GM23338 (cell line): ENCODE results near the gene TMEM174. TPM values are rescaled to one million over a fixed set of nuclear protein-coding genes. Genes with fewer than 3 reads are reported as not detected.

Experiments
- ATAC-seq: fragments of 200-7000 bp; cut with Tn5 transposase; 3 replicates; pipeline ENCODE4 v1.9.1; 2020
- DNase-seq: peaks from one replicate; pipeline ENCODE4 v3.0.0-alpha.2; 2015; ENCODE audit warnings: low spot score
- H2AFZ ChIP-seq: fragments of 200-600 bp; sonication (generic); 2 replicates; pipeline ENCODE4 v1.8.0; 2016; ENCODE audit warnings: antibody characterized with exemption, mild to moderate bottlenecking, moderate library complexity
- H3F3A ChIP-seq: fragments of 200-600 bp; sonication (generic); replicated peaks from 2 replicates; pipeline ENCODE4 v1.8.0; 2017; ENCODE audit warnings: antibody characterized with exemption, mixed run types, low read depth
- H3K27ac ChIP-seq: fragments of 200-600 bp; sonication (generic); 2 replicates; pipeline ENCODE4 v1.6.1; 2016; ENCODE audit warnings: low read depth
- H3K27me3 ChIP-seq: fragments of 200-600 bp; sonication (generic); 2 replicates; pipeline ENCODE4 v1.8.0; 2016; ENCODE audit warnings: mild to moderate bottlenecking, mixed run types, moderate library complexity; ENCODE audit not compliant: insufficient read depth
- H3K36me3 ChIP-seq: fragments of 200-600 bp; sonication (generic); 2 replicates; pipeline ENCODE4 v1.8.0; 2016; ENCODE audit warnings: mild to moderate bottlenecking; ENCODE audit not compliant: insufficient read depth
- H3K4me1 ChIP-seq: fragments of 200-600 bp; sonication (generic); 2 replicates; pipeline ENCODE4 v1.8.0; 2016; ENCODE audit warnings: mild to moderate bottlenecking, moderate library complexity; ENCODE audit not compliant: insufficient read depth
- H3K4me2 ChIP-seq: fragments of 200-600 bp; sonication (generic); 2 replicates; pipeline ENCODE4 v1.7.1; 2017; ENCODE audit warnings: mixed run types
- H3K4me3 ChIP-seq: fragments of 200-600 bp; sonication (generic); 2 replicates; pipeline ENCODE4 v1.6.1; 2016; ENCODE audit warnings: mixed run types
- H3K79me2 ChIP-seq: fragments of 200-600 bp; sonication (generic); replicated peaks from 2 replicates; pipeline ENCODE4 v1.8.0; 2017; ENCODE audit warnings: mild to moderate bottlenecking; ENCODE audit not compliant: insufficient read depth
- H3K9me2 ChIP-seq: fragments of 200-600 bp; sonication (generic); 2 replicates; pipeline ENCODE4 v1.8.0; 2017; ENCODE audit not compliant: insufficient read depth
- H4K20me1 ChIP-seq: fragments of 200-600 bp; sonication (generic); replicated peaks from 2 replicates; pipeline ENCODE4 v1.8.0; 2017; ENCODE audit warnings: mild to moderate bottlenecking; ENCODE audit not compliant: insufficient read depth
- H3K27ac Mint-ChIP-seq: 2 replicates; pipeline ENCODE4 v1.8.0; 2020; ENCODE audit warnings: inconsistent platforms, mild to moderate bottlenecking, moderate library complexity, mixed read lengths
- H3K27me3 Mint-ChIP-seq: 3 replicates; pipeline ENCODE4 v1.8.0; 2022; ENCODE audit warnings: low read depth, mild to moderate bottlenecking, moderate library complexity, mixed read lengths, inconsistent platforms; ENCODE audit not compliant: insufficient read depth, poor library complexity
- H3K36me3 Mint-ChIP-seq: 3 replicates; pipeline ENCODE4 v1.8.0; 2021; ENCODE audit warnings: low read depth, mild to moderate bottlenecking, inconsistent platforms, moderate library complexity, mixed read lengths
- H3K4me1 Mint-ChIP-seq: 3 replicates; pipeline ENCODE4 v1.8.0; 2020; ENCODE audit warnings: mild to moderate bottlenecking, inconsistent platforms, mixed read lengths
- H3K4me3 Mint-ChIP-seq: 3 replicates; pipeline ENCODE4 v1.8.0; 2021; ENCODE audit warnings: moderate library complexity, mild to moderate bottlenecking, inconsistent platforms, mixed read lengths
- H3K9me3 Mint-ChIP-seq: 3 replicates; pipeline ENCODE4 v1.8.0; 2020; ENCODE audit warnings: moderate library complexity, mild to moderate bottlenecking, inconsistent platforms, mixed read lengths
- CREB1 ChIP-seq: fragments of 250-450 bp; sonication (Bioruptor Pico); IDR thresholded peaks from 2 replicates; pipeline ENCODE4 v1.5.0; 2020; ENCODE audit warnings: low read depth, mild to moderate bottlenecking, moderate library complexity
- CTCF ChIP-seq, 2 experiments: fragments of 200-600 bp in 1 of 2; sonication (generic) in 1 of 2; conservative IDR thresholded peaks; 2 replicates each; pipeline versions ENCODE4 v1.5.1 to v1.6.1; 2016 to 2017; ENCODE audit warnings: antibody characterized with exemption in 2 of 2, low read depth in 2 of 2, mild to moderate bottlenecking in 2 of 2, moderate library complexity in 1 of 2
- ETS1 ChIP-seq: IDR thresholded peaks from 2 replicates; pipeline ENCODE4 v1.6.1; 2016; ENCODE audit warnings: antibody characterized with exemption
- EZH2 ChIP-seq: fragments of 200-600 bp; sonication (generic); IDR thresholded peaks from one replicate; pipeline ENCODE4 v1.8.0; 2017; ENCODE audit warnings: antibody characterized with exemption, mild to moderate bottlenecking, low read depth; ENCODE audit not compliant: unreplicated experiment
- EZH2phosphoT487 ChIP-seq: fragments of 200-600 bp; sonication (generic); IDR thresholded peaks from one replicate; pipeline ENCODE4 v1.8.1; 2018; ENCODE audit warnings: antibody characterized with exemption; ENCODE audit not compliant: unreplicated experiment
- JUNB ChIP-seq: IDR thresholded peaks from one replicate; pipeline ENCODE4 v1.6.1; 2016; ENCODE audit warnings: antibody characterized with exemption; ENCODE audit not compliant: unreplicated experiment
- NANOG ChIP-seq: IDR thresholded peaks from 2 replicates; pipeline ENCODE4 v1.6.1; 2016; ENCODE audit warnings: antibody characterized with exemption, borderline replicate concordance
- POLR2AphosphoS5 ChIP-seq: IDR thresholded peaks from 2 replicates; pipeline ENCODE4 v1.6.1; 2016; ENCODE audit warnings: antibody characterized with exemption, low read depth
- STAT1 ChIP-seq: IDR thresholded peaks from one replicate; pipeline ENCODE4 v1.6.1; 2016; ENCODE audit warnings: antibody characterized with exemption; ENCODE audit not compliant: unreplicated experiment
- ZNF114 ChIP-seq: fragments of 250-450 bp; sonication (Bioruptor Pico); IDR thresholded peaks from 2 replicates; pipeline ENCODE4 v1.5.0; 2020; ENCODE audit warnings: mild to moderate bottlenecking, moderate library complexity
- ZNF331 ChIP-seq: fragments of 250-450 bp; sonication (Bioruptor Pico); IDR thresholded peaks from 2 replicates; pipeline ENCODE4 v1.5.0; 2020; ENCODE audit warnings: low read depth, mild to moderate bottlenecking, moderate library complexity
- ZNF462 ChIP-seq: fragments of 250-450 bp; sonication (Bioruptor Pico); IDR thresholded peaks from 2 replicates; pipeline ENCODE4 v1.5.0; 2020; ENCODE audit warnings: mild to moderate bottlenecking, moderate library complexity
- polyA plus RNA-seq: library from polyadenylated mRNA; unstranded; fragments of >200 nt; fragmentation: Nextera tagmentation; extraction: Ambion mirVana; gene quantifications from 2 replicates; pipeline ENCODE4 v1.2.1, GENCODE V29; 2016
- total RNA-seq: library from RNA; depleted of rRNA; stranded (reverse); fragments of >200 nt; shearing (Covaris generic); gene quantifications from 2 replicates; pipeline ENCODE4 v1.2.3, GENCODE V29; 2014
- TF ChIP-seq, protein P1 (sequence below): IDR thresholded peaks from one replicate; pipeline ENCODE4 v1.6.1; 2018; ENCODE audit warnings: antibody characterized with exemption; ENCODE audit not compliant: unreplicated experiment

Gene TMEM174
- total and polyA plus RNA-seq, 2 experiments from 2014 or later = not detected

- H3K4me2 ChIP-seq = no peak overlapping the region
- Mint-ChIP-seq H3K4me1 (peaks cover 7% of the 10 kb centered on the region), H3K27me3 (peaks cover 6% of the 10 kb centered on the region), H3K36me3 (peaks cover 10% of the 10 kb centered on the region; the same call in 2 of the 3 replicates), H3K27ac (no peak overlapping the region), H3K4me3 (no peak overlapping the region), H3K9me3 (peaks cover 11% of the 10 kb centered on the region)
- no peak overlapping the region for H3K4me3 ChIP-seq
- 0 out of 2 replicates have a peak, but pooled peaks cover 3% of the 10 kb centered on the region for H3K9me2 ChIP-seq
- H3K27ac ChIP-seq = no peak overlapping the region
- no peak for TF ChIP-seq ZNF114 (CRISPR knock-in tag)
- TF ChIP-seq EZH2 = no peak
- no peak for TF ChIP-seq ZNF331
- no peak for TF ChIP-seq ZNF462 (CRISPR knock-in tag)
- no peak for TF ChIP-seq EZH2phosphoT487
- no peak for TF ChIP-seq NANOG
- no peak for TF ChIP-seq CTCF (conservative IDR thresholded peaks at IDR 0.05; ENCODE audit: low read depth in 2 of 2)
- no peak for TF ChIP-seq ETS1
- TF ChIP-seq STAT1 = no peak
- no peak for TF ChIP-seq JUNB
- TF ChIP-seq, protein P1, sequence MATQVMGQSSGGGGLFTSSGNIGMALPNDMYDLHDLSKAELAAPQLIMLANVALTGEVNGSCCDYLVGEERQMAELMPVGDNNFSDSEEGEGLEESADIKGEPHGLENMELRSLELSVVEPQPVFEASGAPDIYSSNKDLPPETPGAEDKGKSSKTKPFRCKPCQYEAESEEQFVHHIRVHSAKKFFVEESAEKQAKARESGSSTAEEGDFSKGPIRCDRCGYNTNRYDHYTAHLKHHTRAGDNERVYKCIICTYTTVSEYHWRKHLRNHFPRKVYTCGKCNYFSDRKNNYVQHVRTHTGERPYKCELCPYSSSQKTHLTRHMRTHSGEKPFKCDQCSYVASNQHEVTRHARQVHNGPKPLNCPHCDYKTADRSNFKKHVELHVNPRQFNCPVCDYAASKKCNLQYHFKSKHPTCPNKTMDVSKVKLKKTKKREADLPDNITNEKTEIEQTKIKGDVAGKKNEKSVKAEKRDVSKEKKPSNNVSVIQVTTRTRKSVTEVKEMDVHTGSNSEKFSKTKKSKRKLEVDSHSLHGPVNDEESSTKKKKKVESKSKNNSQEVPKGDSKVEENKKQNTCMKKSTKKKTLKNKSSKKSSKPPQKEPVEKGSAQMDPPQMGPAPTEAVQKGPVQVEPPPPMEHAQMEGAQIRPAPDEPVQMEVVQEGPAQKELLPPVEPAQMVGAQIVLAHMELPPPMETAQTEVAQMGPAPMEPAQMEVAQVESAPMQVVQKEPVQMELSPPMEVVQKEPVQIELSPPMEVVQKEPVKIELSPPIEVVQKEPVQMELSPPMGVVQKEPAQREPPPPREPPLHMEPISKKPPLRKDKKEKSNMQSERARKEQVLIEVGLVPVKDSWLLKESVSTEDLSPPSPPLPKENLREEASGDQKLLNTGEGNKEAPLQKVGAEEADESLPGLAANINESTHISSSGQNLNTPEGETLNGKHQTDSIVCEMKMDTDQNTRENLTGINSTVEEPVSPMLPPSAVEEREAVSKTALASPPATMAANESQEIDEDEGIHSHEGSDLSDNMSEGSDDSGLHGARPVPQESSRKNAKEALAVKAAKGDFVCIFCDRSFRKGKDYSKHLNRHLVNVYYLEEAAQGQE = no peak
- TF ChIP-seq CREB1 (CRISPR knock-in tag) = no peak
- TF ChIP-seq POLR2AphosphoS5 = no peak
- no peaks in the 10 kb centered on the region for H3K36me3 ChIP-seq
- no peaks in the 10 kb centered on the region for H3K27me3 ChIP-seq
- H3K4me1 ChIP-seq = no peaks in the 10 kb centered on the region
- H4K20me1 ChIP-seq = no peaks in the 10 kb centered on the region
- DNase-seq (no peak), ATAC-seq (no peak)
- no peaks in the 10 kb centered on the region for H3F3A ChIP-seq
- no peaks in the 10 kb centered on the region for H3K79me2 ChIP-seq
- H2AFZ ChIP-seq = no peak overlapping the region
Observed at GRCh38 chr5:73180566-73180965, 7.6 kb downstream of the TMEM174 start.
